ENCODE data around the gene NPIPB4.
"Not testable (repeated sequence)": the region's sequence is repeated elsewhere in the genome, so short reads cannot be mapped to it uniquely, and the experiment has no call there.

DNA sequence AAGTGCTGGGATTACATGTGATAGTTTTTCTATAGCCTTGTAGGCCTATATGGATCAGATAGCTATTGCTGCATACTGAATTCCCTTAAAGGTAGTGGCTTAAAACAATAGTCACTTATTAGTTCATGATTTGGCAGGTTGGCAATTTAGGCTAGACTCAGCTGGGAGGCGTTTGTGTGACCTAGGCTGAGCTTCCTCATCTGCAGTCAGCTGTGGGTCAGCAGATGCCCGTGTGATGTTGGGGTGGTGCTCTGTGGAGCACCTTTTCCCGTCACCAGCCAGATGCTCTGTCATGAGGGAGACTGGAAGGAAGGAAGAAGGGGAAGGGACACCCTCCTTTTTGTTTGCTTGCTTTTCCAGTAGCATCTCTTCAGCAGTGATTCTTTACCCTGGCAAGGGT lies 64.2 kb downstream of the NPIPB4 start:
- TF ChIP-seq EP300, POLR2AphosphoS5 (IDR thresholded peaks at IDR 0.05): not testable (repeated sequence)

All from suprapubic skin (tissue), 4 donors.